HL-60 (cell line): ENCODE measurements around the gene SUMF1.
A peak's percentile ranks its signal among the peaks of the same experiment; 100 is the strongest.

ENCODE experiments used
- DNase-seq, 2 experiments: peaks; one replicate each; pipeline ENCODE4 v3.0.0-alpha.2; 2010 to 2020; ENCODE audit warnings: low read depth in 1 of 2, low spot score in 1 of 2
- H3K27ac ChIP-seq: fragments of 250-450 bp; sonication (Bioruptor Pico); replicated peaks from 2 replicates; pipeline ENCODE4 v1.5.1; 2020; ENCODE audit warnings: mild to moderate bottlenecking, moderate library complexity
- H3K27me3 ChIP-seq: fragments of 250-450 bp; sonication (Bioruptor Pico); 2 replicates; pipeline ENCODE4 v1.5.1; 2021; ENCODE audit warnings: mild to moderate bottlenecking, moderate library complexity; ENCODE audit not compliant: insufficient read depth, poor library complexity, severe bottlenecking
- H3K4me3 ChIP-seq: replicated peaks from 2 replicates; pipeline ENCODE4 v1.5.1; 2011; ENCODE audit warnings: mild to moderate bottlenecking, control low read depth, low read length; ENCODE audit not compliant: insufficient read depth
- CTCF ChIP-seq: IDR thresholded peaks from one replicate; pipeline ENCODE4 v1.5.1; 2011; ENCODE audit warnings: low read length, control low read depth, inconsistent platforms; ENCODE audit not compliant: insufficient read depth
- GABPA ChIP-seq: IDR thresholded peaks from 2 replicates; pipeline ENCODE4 v1.6.1; 2012; ENCODE audit warnings: low read depth
- POLR2AphosphoS5 ChIP-seq: IDR thresholded peaks from 2 replicates; pipeline ENCODE4 v1.6.1; 2012; ENCODE audit warnings: low read depth
- REST ChIP-seq: IDR thresholded peaks from 2 replicates; pipeline ENCODE4 v1.6.1; 2012; ENCODE audit warnings: low read depth; ENCODE audit not compliant: insufficient replicate concordance
- SPI1 ChIP-seq: IDR thresholded peaks from 2 replicates; pipeline ENCODE4 v1.6.1; 2012; ENCODE audit warnings: low read depth, mild to moderate bottlenecking, borderline replicate concordance

Gene SUMF1

GRCh38 chr3:4478261-4478660 is 11.2 kb upstream of the SUMF1 start:
- no peaks in the 10 kb centered on the region for H3K27me3 ChIP-seq
- DNase-seq: peak in 1 of 2 experiments; percentile 67

DNA sequence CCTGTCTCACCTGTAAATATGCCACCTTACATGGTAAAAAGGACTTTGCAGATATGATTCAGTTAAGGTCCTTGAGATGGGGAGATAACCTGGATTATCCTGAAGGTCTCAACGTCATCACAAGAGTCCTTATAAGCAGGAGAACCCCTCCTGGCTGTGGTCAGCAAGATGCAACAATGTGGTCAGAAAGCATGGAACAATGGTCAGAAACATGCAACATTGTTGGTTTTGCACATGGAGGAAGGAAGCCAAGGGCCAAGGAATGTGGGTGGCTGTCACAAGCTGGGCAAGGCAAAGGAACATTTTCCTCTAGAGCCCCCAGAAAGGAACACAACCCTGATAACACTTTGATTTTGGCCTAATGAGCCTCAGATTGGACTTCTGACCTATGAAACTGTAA is 9.4 kb upstream of the SUMF1 start:
- H3K27me3 ChIP-seq: no peaks in the 10 kb centered on the region
- H3K4me3 ChIP-seq: no peak overlapping the region
- peak overlapping the region; percentile 85; the same call in 1 of the 2 replicates for H3K27ac ChIP-seq
- peak; percentile 15 to 92 for DNase-seq
- TF ChIP-seq POLR2AphosphoS5 (peak; percentile 40; the same call in 1 of the 2 replicates), GABPA (no peak)

More at GRCh38 chr3:4478261-4478660, 11.2 kb upstream of the SUMF1 start:
- no peak overlapping the region for H3K4me3 ChIP-seq
- TF ChIP-seq REST (no peak), POLR2AphosphoS5 (no peak), SPI1 (peak; percentile 46; the same call in 1 of the 2 replicates), CTCF (no peak), GABPA (no peak)
- peak overlapping the region; percentile 60 for H3K27ac ChIP-seq

- peak in 1 of 2 experiments; percentile 14 for DNase-seq
Observed at GRCh38 chr3:4475804-4476203, 8.7 kb upstream of the SUMF1 start.

DNA sequence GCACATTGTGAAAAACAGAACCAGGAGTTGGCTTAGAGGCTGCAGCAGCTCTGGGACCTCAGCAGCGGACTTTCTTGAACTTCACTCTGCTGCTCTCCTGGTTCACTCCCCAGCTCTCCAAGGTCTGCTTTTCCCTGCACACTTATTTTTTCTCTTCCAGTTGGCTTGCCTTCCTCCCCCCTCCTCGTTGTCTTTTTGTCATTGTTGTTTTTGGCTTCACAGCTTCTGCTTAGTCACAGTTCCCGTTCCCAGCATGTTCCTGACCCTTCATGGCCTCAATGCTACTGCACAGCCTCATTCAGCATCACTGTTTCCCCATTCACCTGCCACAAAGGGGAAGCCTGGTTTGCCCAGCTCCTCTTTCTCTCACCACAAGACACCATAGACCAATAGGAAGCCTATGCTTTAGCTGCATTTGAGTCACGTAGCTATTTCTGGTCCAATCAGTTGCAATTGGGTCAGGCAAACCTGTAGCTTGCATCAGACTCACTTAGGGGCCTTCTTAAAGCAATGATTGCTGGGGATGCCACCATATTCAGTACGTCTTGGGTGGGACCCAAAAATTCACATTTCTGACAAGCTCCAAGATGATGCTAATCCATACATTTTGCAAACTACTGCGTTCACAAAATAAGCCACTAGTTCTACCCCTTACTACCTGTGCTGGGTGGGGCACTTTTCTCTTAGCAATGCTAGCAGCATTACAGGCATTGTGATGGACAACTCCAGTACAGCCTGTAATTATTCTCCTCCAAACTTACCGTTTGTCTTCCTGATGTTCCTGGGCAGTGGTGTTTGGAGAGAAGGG is 7.8 kb upstream of the SUMF1 start:
- peak overlapping the region; percentile 9 for H3K4me3 ChIP-seq
- DNase-seq: peak; percentile 97 to 99
- peak overlapping the region; percentile 85 for H3K27ac ChIP-seq
- peak; percentile 84 for TF ChIP-seq POLR2AphosphoS5
- TF ChIP-seq REST: no peak
- no peak for TF ChIP-seq CTCF
- peak; percentile 91; the same call in 1 of the 2 replicates for TF ChIP-seq SPI1
- H3K27me3 ChIP-seq: no peaks in the 10 kb centered on the region

More at GRCh38 chr3:4475804-4476203, 8.7 kb upstream of the SUMF1 start:
- peak overlapping the region; percentile 85 for H3K27ac ChIP-seq
- H3K27me3 ChIP-seq: no peaks in the 10 kb centered on the region
- TF ChIP-seq SPI1: peak; percentile 53; the same call in 1 of the 2 replicates
- TF ChIP-seq REST: no peak
- no peak overlapping the region for H3K4me3 ChIP-seq
